ENCODE results near the gene SPDYE3. TPM values are rescaled to one million over a fixed set of nuclear protein-coding genes. Genes with fewer than 3 reads are reported as not detected.
"Not testable (repeated sequence)": the region's sequence is repeated elsewhere in the genome, so short reads cannot be mapped to it uniquely, and the experiment has no call there.

The SPDYE3 gene
- total RNA-seq, 1 experiment from 2014 or later, result 0.05 TPM

GRCh38 chr7:100341286-100341685 is 33.8 kb downstream of the SPDYE3 start:
- in situ Hi-C loops (cut with HindIII; ENCODE audit: low pct_unique_long_range_greater_than_20kb, low sequenced_read_pairs), result not testable (repeated sequence)
- DNase-seq (ENCODE audit: low read depth, low spot score), result peak; percentile 2

- in situ Hi-C loops (cut with HindIII; ENCODE audit: low pct_unique_long_range_greater_than_20kb, low sequenced_read_pairs), result no loop called here
Measured at GRCh38 chr7:100342765-100343164, 35.3 kb downstream of the SPDYE3 start.

GRCh38 chr7:100344124-100344559 is 36.6 kb downstream of the SPDYE3 start:
- peak; percentile 51 for DNase-seq (ENCODE audit: low read depth, low spot score)
- in situ Hi-C loops (cut with HindIII; ENCODE audit: low pct_unique_long_range_greater_than_20kb, low sequenced_read_pairs), result not testable (repeated sequence)

More at GRCh38 chr7:100342765-100343164, 35.3 kb downstream of the SPDYE3 start:
- DNase-seq (ENCODE audit: low read depth, low spot score), result peak; percentile 32

- DNase-seq (ENCODE audit: low read depth, low spot score), result peak; percentile 95
- in situ Hi-C loops (cut with HindIII; ENCODE audit: low pct_unique_long_range_greater_than_20kb, low sequenced_read_pairs), result not testable (repeated sequence)
Measured at GRCh38 chr7:100344560-100345287, 37.2 kb downstream of the SPDYE3 start.

- peak; percentile 81 for DNase-seq (ENCODE audit: low read depth, low spot score)
- in situ Hi-C loops (cut with HindIII; ENCODE audit: low pct_unique_long_range_greater_than_20kb, low sequenced_read_pairs), result not testable (repeated sequence)
Measured at GRCh38 chr7:100345288-100345672, 37.8 kb downstream of the SPDYE3 start.

GRCh38 chr7:100346921-100347320 is 39.4 kb downstream of the SPDYE3 start:
- in situ Hi-C loops (cut with HindIII; ENCODE audit: low pct_unique_long_range_greater_than_20kb, low sequenced_read_pairs), result no loop called here
- no peak for DNase-seq (ENCODE audit: low read depth, low spot score)

GRCh38 chr7:100348805-100349204 is 41.3 kb downstream of the SPDYE3 start:
- no peak for DNase-seq (ENCODE audit: low read depth, low spot score)
- in situ Hi-C loops (cut with HindIII; ENCODE audit: low pct_unique_long_range_greater_than_20kb, low sequenced_read_pairs), result no loop called here

GRCh38 chr7:100349757-100350156 is 42.3 kb downstream of the SPDYE3 start:
- in situ Hi-C loops (cut with HindIII; ENCODE audit: low pct_unique_long_range_greater_than_20kb, low sequenced_read_pairs), result no loop called here
- no peak for DNase-seq (ENCODE audit: low read depth, low spot score)

GRCh38 chr7:100351657-100352058 is 44.2 kb downstream of the SPDYE3 start:
- DNase-seq (ENCODE audit: low read depth, low spot score), result no peak
- in situ Hi-C loops (cut with HindIII; ENCODE audit: low pct_unique_long_range_greater_than_20kb, low sequenced_read_pairs), result no loop called here

GRCh38 chr7:100352230-100352781 is 44.8 kb downstream of the SPDYE3 start:
- DNase-seq (ENCODE audit: low read depth, low spot score); in situ Hi-C loops (cut with HindIII; ENCODE audit: low pct_unique_long_range_greater_than_20kb, low sequenced_read_pairs): not testable (repeated sequence)

- in situ Hi-C loops (cut with HindIII; ENCODE audit: low pct_unique_long_range_greater_than_20kb, low sequenced_read_pairs), result no loop called here
- DNase-seq (ENCODE audit: low read depth, low spot score), result no peak
Measured at GRCh38 chr7:100352984-100353684, 45.6 kb downstream of the SPDYE3 start.

GRCh38 chr7:100353685-100354330 is 46.3 kb downstream of the SPDYE3 start:
- no peak for DNase-seq (ENCODE audit: low read depth, low spot score)
- in situ Hi-C loops (cut with HindIII; ENCODE audit: low pct_unique_long_range_greater_than_20kb, low sequenced_read_pairs), result no loop called here

- DNase-seq (ENCODE audit: low read depth, low spot score), result no peak
- in situ Hi-C loops (cut with HindIII; ENCODE audit: low pct_unique_long_range_greater_than_20kb, low sequenced_read_pairs), result no loop called here
Measured at GRCh38 chr7:100356416-100357068, 49.0 kb downstream of the SPDYE3 start.

- in situ Hi-C loops (cut with HindIII; ENCODE audit: low pct_unique_long_range_greater_than_20kb, low sequenced_read_pairs), result no loop called here
- DNase-seq (ENCODE audit: low read depth, low spot score), result no peak
Measured at GRCh38 chr7:100357131-100357561, 49.6 kb downstream of the SPDYE3 start.

GRCh38 chr7:100358027-100358856 is 50.7 kb downstream of the SPDYE3 start, which contains the start of gene PILRB:
Gene PILRB, plus strand, starts transcription at chr7:100358117. Its CDS starts 186 bp downstream, at chr7:100358303.
- in situ Hi-C loops (cut with HindIII; ENCODE audit: low pct_unique_long_range_greater_than_20kb, low sequenced_read_pairs), result no loop called here
- no peak for DNase-seq (ENCODE audit: low read depth, low spot score)

GRCh38 chr7:100358857-100359212 is 51.3 kb downstream of the SPDYE3 start:
- no peak for DNase-seq (ENCODE audit: low read depth, low spot score)
- in situ Hi-C loops (cut with HindIII; ENCODE audit: low pct_unique_long_range_greater_than_20kb, low sequenced_read_pairs), result no loop called here

All from SK-MEL-5 (cell line).